ENCODE results near the gene GPR108. TPM values are rescaled to one million over a fixed set of nuclear protein-coding genes. Genes with fewer than 3 reads are reported as not detected.
A peak's percentile ranks its signal among the peaks of the same experiment; 100 is the strongest.

GPR108 gene
- total and polyA plus RNA-seq, 2 of the 8 experiments (the other 6 are each of a cell fraction or from before 2014, with no cell fraction given): 34.9 to 46.0 TPM

GRCh38 chr19:6733338-6734095 is 3.9 kb downstream of the GPR108 start:
- ChIA-PET CTCF (ENCODE audit: partially characterized antibody) (interaction anchor here (0.6 to 3.3 kb wide), 15 partner anchors 8 to 655 kb away, joined by 3 to 9 read pairs (median 4); no protein-coding TSS in a partner anchor), POLR2A (ENCODE audit: partially characterized antibody) (interaction anchor here (0.6 to 6.1 kb wide), 7 partner anchors 9 to 34 kb away, joined by 3 to 32 read pairs (median 3); partner anchors contain the start of gene SH2D3A)
- no peak overlapping the region for H2BK12ac ChIP-seq (ENCODE audit: low read depth, low read length)
- H3K18ac ChIP-seq (ENCODE audit: extremely low read depth, low read length): no peak overlapping the region
- H2BK15ac ChIP-seq (ENCODE audit: low read length): no peak overlapping the region
- TF ChIP-seq KDM1A (IDR thresholded peaks at IDR 0.05; ENCODE audit: borderline replicate concordance, low read length) (peak; percentile 99), CTCF (IDR thresholded peaks at IDR 0.05; ENCODE audit: control extremely low read depth in 1 of 3, insufficient read depth in 1 of 3, low read depth in 1 of 3, low read length in 3 of 3) (peak; percentile 67 to 86 (median 85)), HDAC2 (IDR thresholded peaks at IDR 0.05; ENCODE audit: borderline replicate concordance in 1 of 2, low read depth in 2 of 2, low read length in 2 of 2) (0 out of 4 replicates have a peak, but pooled peaks of 1 of the 2 experiments have one; percentile 79), NANOG (IDR thresholded peaks at IDR 0.05; ENCODE audit: insufficient read depth, low read depth, low read length, poor library complexity, severe bottlenecking) (no peak), POU5F1 (IDR thresholded peaks at IDR 0.05; ENCODE audit: low read depth, low read length) (no peak), TCF12 (IDR thresholded peaks at IDR 0.05; ENCODE audit: low read depth, low read length) (0 out of 2 replicates have a peak, but pooled peaks have one; percentile 6), RAD21 (IDR thresholded peaks at IDR 0.05 in 1 of 2, conservative IDR thresholded peaks at IDR 0.05 in 1 of 2; ENCODE audit: low read depth in 2 of 2, low read length in 2 of 2) (peak; percentile 52 to 63)
- no peak overlapping the region; the same call in 1 of the 2 replicates for H4K8ac ChIP-seq (ENCODE audit: extremely low read depth, insufficient read depth, low read length)
- no peaks in the 10 kb centered on the region for H3K27me3 ChIP-seq (replicated peaks in 1 of 4; ENCODE audit: control insufficient read depth in 3 of 4, extremely low read depth in 1 of 4, insufficient read depth in 3 of 4, low read length in 3 of 4)
- no peak overlapping the region for H3K4ac ChIP-seq (replicated peaks; ENCODE audit: insufficient read length, low read depth, low read length)
- 0 out of 2 replicates have a peak overlapping the region, but pooled peaks have one; percentile 23 for H2BK5ac ChIP-seq (ENCODE audit: low read depth, low read length)
- peak in 1 of 2 experiments; percentile 82 for DNase-seq (ENCODE audit: low read depth in 1 of 2, low spot score in 2 of 2)
- H3K14ac ChIP-seq (ENCODE audit: insufficient read length): no peak overlapping the region
- peaks cover 3% of the 10 kb centered on the region; the same call in 1 of the 2 replicates for H3K23me2 ChIP-seq (ENCODE audit: low read depth, low read length)
- H3K56ac ChIP-seq (replicated peaks; ENCODE audit: insufficient read length, low read depth, low read length): no peak overlapping the region
- H2AK5ac ChIP-seq (ENCODE audit: low read depth, low read length): no peak overlapping the region
- H3K79me2 ChIP-seq (ENCODE audit: control insufficient read depth in 1 of 2, insufficient read depth in 2 of 2, low read length in 2 of 2): no peaks in the 10 kb centered on the region
- no peak overlapping the region for H2BK20ac ChIP-seq (ENCODE audit: low read length)
- no peak overlapping the region for H2AFZ ChIP-seq (ENCODE audit: low read length)
- 80% methylated on average over 27 of the region's 29 CpGs; no CpG with 5 or more reads in 1 of the 2 experiments for WGBS, 2 experiments (ENCODE audit: extremely low coverage in 1 of 2, insufficient coverage in 1 of 2, insufficient read length in 1 of 2, insufficient replicate concordance in 2 of 2, low coverage in 1 of 2, low lambda C conversion rate in 2 of 2, missing lambda C conversion rate in 1 of 2)
- no peak overlapping the region for H3K27ac ChIP-seq (ENCODE audit: low read depth, low read length)
- peaks cover 4 to 23% (median 16%) of the 10 kb centered on the region in 4 experiments for H3K4me1 ChIP-seq (replicated peaks in 1 of 4; ENCODE audit: control insufficient read depth in 3 of 4, insufficient read depth in 4 of 4, low read length in 3 of 4)
- no peak overlapping the region for H3K9ac ChIP-seq (replicated peaks in 1 of 4; ENCODE audit: extremely low read depth in 1 of 4, low read depth in 3 of 4, low read length in 3 of 4)
- no peak overlapping the region for H3K4me2 ChIP-seq (ENCODE audit: insufficient read depth in 1 of 2, low read depth in 2 of 2, low read length in 2 of 2)
- FAIRE-seq: no peak
- no peak overlapping the region for H3K4me3 ChIP-seq (ENCODE audit: extremely low read depth in 1 of 4, insufficient read depth in 2 of 4, low read depth in 3 of 4, low read length in 4 of 4)
- H4K91ac ChIP-seq (replicated peaks; ENCODE audit: insufficient read length, low read length): no peak overlapping the region
- H3K23ac ChIP-seq (ENCODE audit: insufficient read length): no peak overlapping the region
- peaks cover 0 to 5% (median 0%) of the 10 kb centered on the region in 4 experiments; a peak in 1 of 8 replicates for H3K36me3 ChIP-seq (ENCODE audit: control insufficient read depth in 2 of 4, insufficient read depth in 4 of 4, low read length in 3 of 4)
- H3K9me3 ChIP-seq (ENCODE audit: insufficient read depth in 2 of 2, low read depth in 1 of 2, low read length in 1 of 2): no peaks in the 10 kb centered on the region
- H4K20me1 ChIP-seq (replicated peaks in 1 of 2; ENCODE audit: control insufficient read depth in 1 of 2, insufficient read depth in 2 of 2, low read length in 2 of 2): peaks cover 0 to 8% of the 10 kb centered on the region in 2 experiments
- H4K5ac ChIP-seq (ENCODE audit: insufficient read length, low read depth, low read length): no peak overlapping the region
- H3K79me1 ChIP-seq (ENCODE audit: low read depth, low read length): no peaks in the 10 kb centered on the region; the same call in 1 of the 2 replicates
- no peak overlapping the region for H2BK120ac ChIP-seq (replicated peaks; ENCODE audit: low read depth, low read length)
